WTC11 (cell line): ENCODE measurements around the gene CTNNBIP1. TPM values are rescaled to one million over a fixed set of nuclear protein-coding genes. Genes with fewer than 3 reads are reported as not detected.

Experiments used
- ATAC-seq: fragments of 200-7000 bp; cut with Tn5 transposase; 2 replicates; pipeline ENCODE4 v1.10.0; 2021; ENCODE audit warnings: mild to moderate bottlenecking, moderate library complexity
- CTCF ChIA-PET: fragments of 300-600 bp; sonication (Branson Sonifier 250); formaldehyde crosslinking; loops from one replicate; lab custom pipeline; 2021; ENCODE audit warnings: antibody characterized with exemption; lab: Charles Lee
- POLR2A ChIA-PET: fragments of 350-600 bp; sonication (Branson Sonifier 250); formaldehyde crosslinking; loops from one replicate; lab custom pipeline; 2021; ENCODE audit warnings: antibody characterized with exemption; lab: Charles Lee
- DNase-seq: peaks from one replicate; pipeline ENCODE4 v3.0.0; 2021; ENCODE audit warnings: low spot score
- H3K27ac Mint-ChIP-seq: 2 replicates; pipeline ENCODE4 v1.8.0; 2021; ENCODE audit warnings: mixed read lengths
- H3K27me3 Mint-ChIP-seq: 2 replicates; pipeline ENCODE4 v1.8.0; 2021; ENCODE audit warnings: low read depth, mild to moderate bottlenecking, moderate library complexity, mixed read lengths
- H3K36me3 Mint-ChIP-seq: 2 replicates; pipeline ENCODE4 v1.8.0; 2021; ENCODE audit warnings: mixed read lengths
- H3K4me1 Mint-ChIP-seq: 2 replicates; pipeline ENCODE4 v1.8.0; 2022; ENCODE audit warnings: mixed read lengths
- H3K4me3 Mint-ChIP-seq: 2 replicates; pipeline ENCODE4 v1.8.0; 2021; ENCODE audit warnings: mild to moderate bottlenecking, moderate library complexity, mixed read lengths
- H3K9me3 Mint-ChIP-seq: 2 replicates; pipeline ENCODE4 v1.8.0; 2021; ENCODE audit warnings: mixed read lengths
- AFF4 ChIP-seq: sonication (generic); formaldehyde crosslinking; IDR thresholded peaks from 2 replicates; pipeline ENCODE4 v1.8.1; 2023; ENCODE audit warnings: mild to moderate bottlenecking, missing genetic modification reagents, borderline replicate concordance
- ARID4B ChIP-seq: sonication (generic); formaldehyde crosslinking; IDR thresholded peaks from 2 replicates; pipeline ENCODE4 v1.8.0; 2023; ENCODE audit warnings: missing genetic modification reagents, mild to moderate bottlenecking, borderline replicate concordance
- ATF3 ChIP-seq: sonication (generic); formaldehyde crosslinking; conservative IDR thresholded peaks from 2 replicates; pipeline ENCODE4 v1.8.1; 2022; ENCODE audit warnings: mild to moderate bottlenecking, missing genetic modification reagents
- CREM ChIP-seq: sonication (generic); formaldehyde crosslinking; IDR thresholded peaks from 2 replicates; pipeline ENCODE4 v1.8.1; 2022; ENCODE audit warnings: mild to moderate bottlenecking, missing genetic modification reagents, moderate library complexity
- EMX1 ChIP-seq: fragments of 250-450 bp; sonication (Bioruptor Pico); IDR thresholded peaks from 2 replicates; pipeline ENCODE4 v1.8.0; 2021; ENCODE audit warnings: mild to moderate bottlenecking
- IRF2 ChIP-seq: sonication (generic); formaldehyde crosslinking; IDR thresholded peaks from 2 replicates; pipeline ENCODE4 v1.8.0; 2022; ENCODE audit warnings: low read depth, missing genetic modification reagents, borderline replicate concordance
- KAT7 ChIP-seq: sonication (generic); formaldehyde crosslinking; IDR thresholded peaks from 2 replicates; pipeline ENCODE4 v1.8.1; 2023; ENCODE audit warnings: missing genetic modification reagents, mild to moderate bottlenecking, borderline replicate concordance
- MLX ChIP-seq: sonication (generic); formaldehyde crosslinking; IDR thresholded peaks from 2 replicates; pipeline ENCODE4 v1.8.1; 2023; ENCODE audit warnings: mild to moderate bottlenecking, missing genetic modification reagents, moderate library complexity
- NR2C2 ChIP-seq: sonication (generic); formaldehyde crosslinking; IDR thresholded peaks from 2 replicates; pipeline ENCODE4 v1.8.0; 2022; ENCODE audit warnings: mild to moderate bottlenecking, missing genetic modification reagents
- OVOL2 ChIP-seq: fragments of 250-450 bp; sonication (Bioruptor Pico); IDR thresholded peaks from 2 replicates; pipeline ENCODE4 v1.9.0; 2021; ENCODE audit warnings: mild to moderate bottlenecking, borderline replicate concordance
- PREB ChIP-seq: sonication (generic); formaldehyde crosslinking; IDR thresholded peaks from 2 replicates; pipeline ENCODE4 v1.8.1; 2022; ENCODE audit warnings: mild to moderate bottlenecking, missing genetic modification reagents, moderate library complexity, borderline replicate concordance
- PRRX2 ChIP-seq: fragments of 250-450 bp; sonication (Bioruptor Pico); IDR thresholded peaks from 2 replicates; pipeline ENCODE4 v1.8.0; 2021; ENCODE audit warnings: mild to moderate bottlenecking
- SMAD4 ChIP-seq: sonication (generic); formaldehyde crosslinking; IDR thresholded peaks from 2 replicates; pipeline ENCODE4 v1.8.0; 2022; ENCODE audit warnings: mild to moderate bottlenecking, missing genetic modification reagents
- TEAD1 ChIP-seq: sonication (generic); formaldehyde crosslinking; IDR thresholded peaks from 2 replicates; pipeline ENCODE4 v1.8.0; 2022; ENCODE audit warnings: mild to moderate bottlenecking, missing genetic modification reagents
- TEAD4 ChIP-seq: sonication (generic); formaldehyde crosslinking; IDR thresholded peaks from 2 replicates; pipeline ENCODE4 v1.8.0; 2022; ENCODE audit warnings: mild to moderate bottlenecking, missing genetic modification reagents
- USF1 ChIP-seq: sonication (generic); formaldehyde crosslinking; IDR thresholded peaks from 2 replicates; pipeline ENCODE4 v1.8.0; 2022; ENCODE audit warnings: mild to moderate bottlenecking, missing genetic modification reagents
- ZBTB21 ChIP-seq: sonication (generic); formaldehyde crosslinking; IDR thresholded peaks from 2 replicates; pipeline ENCODE4 v1.8.1; 2023; ENCODE audit warnings: mild to moderate bottlenecking, missing genetic modification reagents, borderline replicate concordance
- ZNF121 ChIP-seq: sonication (generic); formaldehyde crosslinking; IDR thresholded peaks from 2 replicates; pipeline ENCODE4 v1.8.0; 2023; ENCODE audit warnings: missing genetic modification reagents
- ZNF512 ChIP-seq: sonication (generic); formaldehyde crosslinking; IDR thresholded peaks from 2 replicates; pipeline ENCODE4 v1.8.1; 2022; ENCODE audit warnings: missing genetic modification reagents, borderline replicate concordance
- total RNA-seq: library from RNA; stranded (reverse); gene quantifications from 3 replicates; pipeline ENCODE4 v1.2.3, GENCODE V29; 2021

The CTNNBIP1 gene
- total RNA-seq, 1 experiment from 2014 or later = 58.2 TPM

GRCh38 chr1:9841460-9841859, 68.6 kb downstream of the CTNNBIP1 start (continued):
- TF ChIP-seq ZNF121 (CRISPR knock-in tag) = no peak
- TF ChIP-seq CREM (CRISPR knock-in tag) = no peak

- POLR2A ChIA-PET = no interaction called here
- TF ChIP-seq PRRX2 (CRISPR knock-in tag) = no peak
- no peak for TF ChIP-seq SMAD4 (CRISPR knock-in tag)
- TF ChIP-seq MLX (CRISPR knock-in tag) = no peak
- no peak for TF ChIP-seq PREB (CRISPR knock-in tag)
- TF ChIP-seq ATF3 = no peak
- TF ChIP-seq EMX1 (CRISPR knock-in tag) = no peak
- TF ChIP-seq ZNF512 = no peak
- no peak for TF ChIP-seq TEAD4 (CRISPR knock-in tag)
- TF ChIP-seq TEAD1 (CRISPR knock-in tag) = no peak
- TF ChIP-seq NR2C2 (CRISPR knock-in tag) = no peak
- TF ChIP-seq ARID4B = no peak
- TF ChIP-seq AFF4 (CRISPR knock-in tag) = no peak
- no peak for TF ChIP-seq OVOL2 (CRISPR knock-in tag)
- TF ChIP-seq ZBTB21 (CRISPR knock-in tag) = no peak
- no peak for TF ChIP-seq KAT7 (CRISPR knock-in tag)
- TF ChIP-seq USF1 (CRISPR knock-in tag) = no peak
- TF ChIP-seq IRF2 (CRISPR knock-in tag) = no peak
- TF ChIP-seq, all 79 proteins: peak for 0
- no peak overlapping the region for H3K4me3 Mint-ChIP-seq
- peaks cover 9% of the 10 kb centered on the region for H3K4me1 Mint-ChIP-seq
- CTCF ChIA-PET = interaction anchor here (1.3 to 1.6 kb wide), 2 partner anchors 12 to 55 kb away, joined by 3 to 5 read pairs; no protein-coding TSS in a partner anchor
- no peaks in the 10 kb centered on the region for H3K36me3 Mint-ChIP-seq
- no peaks in the 10 kb centered on the region for H3K9me3 Mint-ChIP-seq
- ATAC-seq = no peak
- DNase-seq = no peak
- no peaks in the 10 kb centered on the region; the same call in 1 of the 2 replicates for H3K27me3 Mint-ChIP-seq
- no peak overlapping the region for H3K27ac Mint-ChIP-seq
Observed at GRCh38 chr1:9840176-9840575, 69.9 kb downstream of the CTNNBIP1 start.
